HG02763 (cell line): ENCODE measurements around the gene TMEM108.

Experiments used
- ATAC-seq: cut with Tn5 transposase; IDR thresholded peaks from one replicate; pipeline ENCODE4 v1.9.1; 2021; ENCODE audit warnings: mild to moderate bottlenecking, moderate library complexity; ENCODE audit not compliant: unreplicated experiment

The TMEM108 gene

DNA sequence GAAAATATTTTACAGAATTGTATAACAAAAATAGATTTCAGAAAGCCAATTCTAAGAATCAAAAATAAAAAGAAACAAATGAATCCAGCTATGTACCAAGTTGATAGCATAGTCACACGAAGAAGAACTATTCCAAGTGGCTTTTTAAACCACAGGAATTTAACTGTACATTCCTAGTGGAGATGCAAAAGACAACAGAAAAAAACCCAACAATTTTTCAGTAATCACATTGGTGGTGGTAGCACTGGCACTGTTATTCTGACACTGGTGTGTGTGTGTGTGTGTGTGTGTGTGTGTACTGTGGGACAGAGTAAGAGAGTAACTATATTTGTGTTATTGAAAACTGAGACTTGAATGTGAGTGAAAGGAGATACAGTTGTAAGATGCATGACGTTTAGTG is 370.8 kb downstream of the TMEM108 start:
- ATAC-seq: no peak

DNA sequence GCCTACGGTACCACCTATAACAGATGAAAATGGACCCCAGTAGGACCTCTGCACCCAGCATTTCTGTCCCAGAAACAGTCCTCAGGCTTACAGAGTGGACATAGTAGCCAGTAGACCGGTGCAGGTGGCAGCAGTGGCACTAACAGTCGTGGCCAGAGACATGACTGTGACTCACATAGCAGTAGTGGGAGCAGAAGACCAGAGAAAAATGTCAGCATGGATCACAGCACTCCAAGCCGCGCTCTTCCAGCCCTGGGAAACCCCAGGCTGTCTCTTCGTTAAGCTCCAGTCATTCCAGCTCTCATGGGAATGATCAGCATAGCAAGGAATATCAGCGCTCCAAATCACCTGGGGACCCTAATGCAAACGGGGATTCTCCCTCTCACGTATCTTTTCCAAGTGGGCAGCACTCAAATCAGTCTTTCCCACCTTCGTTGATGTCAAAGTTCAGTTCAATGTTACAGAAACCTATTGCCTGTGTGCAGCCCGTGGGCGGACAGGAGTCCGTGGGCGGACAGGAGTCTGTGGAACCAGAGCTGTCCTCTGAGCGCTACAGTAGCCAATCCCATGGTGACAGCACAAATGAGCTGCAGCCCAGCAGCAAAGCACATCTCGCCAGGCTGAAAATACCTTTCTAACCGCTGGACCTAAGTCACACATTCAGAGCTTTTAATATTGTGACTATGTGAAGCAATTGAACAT is 372.2 kb downstream of the TMEM108 start:
- no peak for ATAC-seq

DNA sequence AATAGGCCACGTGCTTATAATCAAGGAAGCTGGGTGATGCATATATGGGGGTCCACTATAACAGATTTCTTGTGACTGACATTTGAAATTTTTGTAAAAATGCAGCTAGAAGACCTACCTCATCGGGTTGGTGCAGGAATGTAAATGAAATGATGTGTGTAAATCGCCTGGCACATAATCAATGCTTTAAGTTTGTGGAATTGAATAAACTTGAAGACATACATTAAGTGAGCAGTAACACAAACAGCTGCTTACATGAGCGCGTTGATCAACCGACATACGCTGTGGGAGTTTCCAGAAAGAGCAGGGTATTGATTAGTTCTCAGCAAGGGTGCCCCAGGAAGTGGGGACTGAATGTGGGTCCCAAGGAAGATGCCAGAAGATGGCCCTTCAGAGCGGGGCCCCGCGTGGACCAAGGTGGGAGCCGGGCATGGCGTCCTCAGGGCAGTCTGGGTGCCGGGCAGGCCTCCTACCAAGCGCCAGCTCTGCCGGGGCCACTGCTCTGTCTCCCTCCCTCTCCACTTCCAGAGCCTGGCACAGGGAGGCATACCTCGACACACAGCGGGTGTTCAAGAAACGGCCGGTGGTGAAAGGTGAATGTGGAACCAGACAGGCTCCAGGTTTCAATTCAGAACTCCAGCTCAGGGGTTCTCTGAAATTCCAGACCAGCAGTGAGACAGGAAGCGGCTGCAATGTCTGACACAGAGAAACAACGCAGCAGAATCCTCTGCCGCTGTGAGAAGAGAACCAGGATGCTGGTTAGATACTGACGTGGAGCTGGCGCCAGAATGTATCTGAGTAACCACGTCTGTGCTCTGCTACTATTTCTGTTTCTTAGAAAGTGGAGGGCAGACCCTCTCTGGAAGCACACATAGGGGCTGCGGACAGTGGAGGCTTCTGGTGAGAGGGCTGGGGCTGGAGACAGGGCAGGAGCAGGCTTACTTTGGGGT is 374.3 kb downstream of the TMEM108 start:
- no peak for ATAC-seq

DNA sequence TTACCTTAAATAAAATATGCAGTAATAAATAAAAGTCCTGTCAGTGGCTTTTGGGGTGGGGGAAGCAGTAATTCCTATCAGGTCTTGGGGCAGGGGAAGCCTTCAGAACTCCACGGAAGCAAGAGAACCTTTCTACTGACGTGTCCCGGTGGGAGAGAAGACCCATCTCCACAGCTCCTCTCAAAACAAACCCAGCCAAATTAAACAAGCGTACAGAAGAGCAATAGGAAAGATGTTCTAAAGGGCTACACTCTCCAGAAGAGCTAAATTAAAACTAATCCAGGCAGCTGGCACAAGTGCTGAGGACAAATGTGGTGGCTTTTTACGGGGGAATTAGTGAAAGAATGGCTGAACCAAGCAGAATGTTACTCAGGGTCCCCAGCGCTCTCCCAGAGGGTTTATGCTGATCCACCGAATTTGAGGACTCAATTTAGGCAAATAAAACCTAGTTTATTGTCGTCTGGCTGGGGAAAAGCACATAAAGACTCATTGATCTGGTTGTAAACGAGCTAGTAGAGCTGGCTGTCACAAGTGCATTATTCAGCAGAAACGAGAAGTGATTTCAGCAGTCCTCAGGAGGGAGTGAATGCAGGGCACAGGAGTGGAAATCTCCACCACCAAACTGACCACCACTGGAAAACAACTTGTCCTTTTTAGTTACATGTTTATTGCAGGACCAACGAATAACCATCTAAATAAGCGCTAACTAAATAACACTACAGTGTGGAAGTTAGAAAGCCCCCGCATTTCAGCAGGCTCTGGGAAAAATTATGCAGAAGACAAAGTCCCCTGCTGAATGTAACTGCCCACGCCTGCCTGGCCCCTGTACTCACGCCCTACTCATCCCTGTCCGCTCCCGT is 375.2 kb downstream of the TMEM108 start:
- ATAC-seq: no peak

DNA sequence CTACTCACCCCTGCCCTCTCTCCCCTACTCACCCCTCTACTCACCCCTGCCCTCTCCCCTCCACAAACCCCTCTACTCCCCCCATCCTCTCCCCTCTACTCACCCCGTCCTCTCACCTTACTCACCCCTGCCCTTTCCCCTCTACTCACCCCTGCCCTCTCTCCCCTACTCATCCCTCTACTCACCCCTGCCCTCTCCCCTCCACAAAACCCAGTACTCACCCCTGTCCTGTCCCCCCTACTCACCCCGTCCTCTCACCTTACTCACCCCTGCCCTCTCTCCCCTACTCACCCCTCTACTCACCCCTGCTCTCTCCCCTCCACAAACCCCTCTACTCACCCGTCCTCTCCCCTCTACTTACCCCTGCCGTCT is 375.8 kb downstream of the TMEM108 start:
- no peak for ATAC-seq

DNA sequence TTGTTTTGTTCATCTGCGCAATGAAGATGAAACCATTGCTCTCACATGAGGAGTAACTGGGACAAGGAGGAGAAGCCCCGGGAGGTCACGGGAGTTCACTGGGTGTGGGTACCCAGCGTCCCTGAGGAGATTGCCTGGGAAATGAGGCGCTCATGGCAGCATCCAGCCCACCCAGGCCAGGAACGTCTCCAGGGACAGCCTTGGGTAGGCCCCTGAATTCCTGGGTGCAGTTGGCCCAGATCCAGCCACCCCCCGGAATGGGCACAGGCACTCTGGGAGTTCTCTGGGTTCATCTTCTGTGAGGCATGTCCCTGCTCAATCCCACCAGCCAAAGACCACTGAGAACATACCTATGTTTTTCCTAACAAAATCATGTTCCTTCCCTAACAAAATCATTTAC is 380.2 kb downstream of the TMEM108 start:
- no peak for ATAC-seq

DNA sequence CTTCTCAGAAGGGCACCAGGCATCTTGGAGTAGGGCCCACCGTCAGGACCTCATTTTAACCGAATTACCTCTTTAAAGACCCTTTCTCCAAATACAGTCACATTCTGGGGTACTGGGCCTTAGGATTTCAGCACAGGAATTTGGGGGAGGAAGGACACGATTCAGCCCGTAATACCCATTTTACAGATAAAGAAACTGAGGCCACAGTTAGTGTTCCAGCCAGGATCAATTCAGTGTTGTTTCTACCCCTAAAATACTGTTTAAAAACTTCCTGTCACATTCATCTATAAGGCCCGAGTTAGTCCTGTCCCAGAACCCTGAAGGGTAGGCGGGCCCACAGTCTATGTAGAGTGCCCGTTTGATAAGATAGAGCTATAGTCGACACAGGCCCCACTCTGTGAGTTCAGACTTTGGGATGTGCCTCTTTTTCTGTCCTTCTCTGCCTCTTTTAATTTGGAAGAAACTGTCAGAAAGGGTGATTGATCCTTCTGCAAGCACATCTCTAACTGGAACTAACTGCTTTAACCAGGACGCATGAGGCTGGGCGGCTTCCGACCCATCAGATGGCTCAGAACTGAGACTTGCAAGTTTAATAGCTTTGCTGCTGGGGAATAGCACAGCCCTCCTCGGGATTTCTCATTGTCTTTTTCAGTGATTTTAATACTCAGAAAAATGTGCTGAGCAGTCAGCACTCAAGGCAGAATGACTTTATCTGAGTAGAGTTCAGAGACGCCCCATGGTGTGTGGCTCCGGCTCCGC is 381.1 kb downstream of the TMEM108 start:
- no peak for ATAC-seq

DNA sequence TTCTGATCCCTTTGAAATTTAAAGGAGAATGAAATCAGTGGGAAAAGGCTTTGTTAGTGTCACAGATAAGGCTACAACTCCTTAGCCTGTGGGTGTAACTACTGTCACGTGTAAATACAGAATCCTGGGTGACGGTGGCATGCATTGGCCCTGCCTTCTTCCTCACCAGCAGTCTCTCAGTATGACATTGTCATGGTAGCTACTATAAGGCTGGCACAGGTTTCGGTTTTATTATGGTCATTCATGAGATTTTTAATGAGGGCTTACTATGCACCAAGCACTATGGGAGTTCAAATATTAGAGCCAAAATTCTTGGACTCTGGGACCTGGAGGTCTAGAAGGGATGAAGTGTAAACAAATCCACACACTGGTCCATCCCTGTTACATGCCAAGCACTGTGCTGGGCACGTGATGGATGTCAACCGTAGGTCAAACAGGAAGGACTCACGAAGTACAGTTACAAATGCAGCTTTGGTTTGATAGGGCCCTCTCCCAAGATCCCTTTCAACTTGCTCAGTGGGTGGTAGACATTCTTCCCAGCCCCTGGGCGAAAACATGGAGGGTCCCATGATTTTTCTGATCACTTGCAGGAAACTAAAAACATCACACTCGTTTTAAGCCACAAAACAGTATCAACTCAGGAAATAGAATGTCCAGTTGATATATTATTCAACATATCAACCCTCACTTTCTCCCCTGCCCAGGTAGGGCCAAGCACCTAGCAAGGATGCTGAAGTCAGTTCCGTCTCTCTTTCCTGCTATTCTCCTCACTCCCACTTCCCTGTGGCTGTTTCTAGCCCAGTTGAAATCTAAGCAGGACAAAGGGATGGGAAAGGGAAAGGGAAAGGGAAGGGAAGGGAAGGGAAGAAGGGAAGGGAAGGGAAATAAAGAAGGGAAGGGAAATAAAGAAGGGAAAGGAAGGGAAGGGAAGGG is 387.0 kb downstream of the TMEM108 start:
- no peak for ATAC-seq

DNA sequence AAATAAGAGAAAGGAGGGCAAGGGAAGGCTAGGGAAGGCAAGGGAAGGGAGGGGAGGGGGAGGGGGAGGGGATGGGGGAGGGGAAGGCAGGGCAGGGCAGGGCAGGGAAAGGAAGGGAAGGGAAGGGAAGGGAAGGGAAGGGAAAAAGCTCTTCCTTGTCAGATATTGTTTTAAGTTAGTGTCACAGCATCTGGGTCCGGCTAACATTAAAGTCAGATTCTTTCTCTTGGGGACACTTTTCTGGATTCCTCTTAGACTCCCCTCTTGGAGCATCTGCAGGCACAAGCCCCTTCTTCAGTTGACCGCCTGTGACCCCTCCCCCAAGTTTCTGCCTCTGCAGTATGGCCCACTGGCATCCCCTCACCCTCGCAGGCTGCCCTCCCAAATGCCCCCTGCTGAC is 387.7 kb downstream of the TMEM108 start:
- no peak for ATAC-seq

DNA sequence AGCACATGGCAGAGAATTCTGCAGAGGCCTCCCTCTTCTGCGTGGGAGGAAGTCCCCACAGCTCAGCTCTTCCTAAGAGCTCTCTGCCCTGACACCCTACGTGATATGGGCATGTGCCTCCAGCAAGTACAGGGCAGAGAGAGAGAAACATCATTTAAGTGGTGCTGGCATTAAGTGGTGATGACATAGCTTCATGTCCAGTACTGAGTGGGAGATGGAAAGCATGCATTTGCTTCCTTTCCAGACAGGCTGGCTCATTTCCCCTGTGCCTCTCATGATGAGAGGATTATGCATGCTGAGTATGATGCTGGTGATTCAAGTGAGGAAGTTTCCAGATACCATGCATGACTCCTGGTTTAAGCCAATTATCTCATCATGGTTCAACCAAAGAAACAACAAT is 388.5 kb downstream of the TMEM108 start:
- no peak for ATAC-seq

DNA sequence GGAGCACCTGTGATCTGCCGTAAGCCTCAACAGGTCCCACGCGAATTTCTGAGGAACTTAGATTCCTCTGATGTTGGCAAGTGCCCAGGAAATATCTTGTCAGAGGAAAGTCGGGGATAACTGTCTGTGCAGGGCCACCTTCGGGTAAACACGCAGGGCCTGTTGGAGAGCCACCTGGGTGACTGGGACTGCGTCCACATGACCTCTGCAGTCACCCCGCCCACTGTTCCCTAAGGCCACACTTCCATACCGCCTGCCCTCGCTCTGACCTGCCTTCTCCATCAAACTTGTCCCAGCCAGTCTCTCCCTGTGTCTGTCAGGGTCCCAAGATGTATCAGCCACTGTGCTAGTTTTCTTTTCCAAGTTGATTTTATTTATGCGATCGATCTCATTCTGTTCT is 390.4 kb downstream of the TMEM108 start:
- ATAC-seq: no peak

DNA sequence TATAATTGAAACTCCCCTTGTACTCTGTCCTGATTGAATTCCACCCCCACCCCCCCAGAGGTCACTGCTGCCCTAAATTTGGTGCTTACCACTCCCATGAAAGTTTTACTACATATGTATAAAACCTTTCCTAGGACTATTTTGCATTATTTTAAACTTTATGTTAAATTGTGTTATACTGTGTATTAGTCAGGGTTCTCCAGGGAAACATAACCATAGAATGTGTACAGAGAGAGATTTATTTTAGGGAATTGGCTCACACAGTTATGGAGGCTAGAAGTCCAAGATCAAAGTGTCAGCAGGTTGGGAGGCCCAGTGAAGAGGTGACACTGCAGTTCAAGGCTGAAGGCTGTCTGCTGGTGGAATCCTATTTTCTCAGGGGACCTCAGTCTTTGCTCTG is 390.9 kb downstream of the TMEM108 start:
- ATAC-seq: no peak

DNA sequence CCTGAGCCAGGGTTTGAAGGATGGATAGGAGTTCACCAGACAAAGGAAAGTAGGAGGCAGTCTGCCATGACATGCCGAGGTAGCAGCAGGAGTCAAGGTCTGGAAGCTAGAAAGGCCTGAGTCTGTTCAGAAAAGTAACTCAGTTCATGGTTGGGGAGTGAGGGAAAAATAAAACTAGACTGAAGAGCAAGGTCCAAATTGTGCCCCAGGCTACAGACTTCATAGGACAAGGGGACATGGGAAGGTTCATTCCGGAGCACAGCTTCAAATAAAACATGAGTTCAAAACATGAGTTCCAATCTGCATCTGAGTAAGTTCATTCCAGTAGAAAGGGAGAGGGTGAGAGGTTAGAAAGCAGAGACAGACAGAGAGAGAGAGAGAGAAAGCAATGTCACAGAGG is 401.4 kb downstream of the TMEM108 start:
- ATAC-seq: no peak

DNA sequence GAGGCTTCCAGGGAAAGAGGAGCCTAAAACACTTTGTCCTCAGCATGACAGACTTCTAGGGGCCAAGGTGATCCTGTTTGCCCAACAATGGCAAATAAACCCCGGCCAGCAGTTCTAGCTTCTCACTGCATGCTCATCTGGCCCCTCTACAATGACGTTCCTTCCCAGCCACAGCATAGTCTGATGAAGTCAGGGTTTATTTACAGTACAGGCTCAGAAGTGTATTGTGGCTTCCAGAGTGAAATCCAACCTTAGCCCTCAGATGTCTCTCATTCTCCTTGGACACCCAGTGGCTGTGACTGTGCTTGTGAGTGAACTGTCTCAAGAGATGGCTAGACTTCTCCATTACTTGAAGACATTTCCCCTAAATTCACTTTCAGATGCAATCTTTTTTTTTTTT is 402.5 kb downstream of the TMEM108 start:
- no peak for ATAC-seq

DNA sequence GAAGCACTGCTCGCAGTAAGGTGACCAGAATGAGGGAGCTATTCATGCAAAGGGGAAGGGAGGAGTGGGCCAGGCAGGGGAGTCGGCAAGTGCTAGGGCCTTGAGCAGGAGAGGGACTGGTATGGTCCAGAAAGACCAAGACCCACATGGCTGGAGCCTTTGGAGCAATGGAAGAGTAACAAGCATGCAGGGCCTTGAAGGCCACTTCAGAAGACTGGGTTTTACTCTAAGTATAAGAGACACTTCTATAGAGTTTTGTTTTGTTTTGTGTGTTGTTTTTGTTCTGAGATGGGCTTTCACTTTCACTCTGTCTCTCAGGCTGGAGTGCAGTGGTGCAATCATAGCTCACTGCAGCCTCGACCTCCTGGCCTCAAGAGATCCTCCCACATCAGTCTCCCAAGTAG is 403.7 kb downstream of the TMEM108 start:
- peak; percentile 65 for ATAC-seq

DNA sequence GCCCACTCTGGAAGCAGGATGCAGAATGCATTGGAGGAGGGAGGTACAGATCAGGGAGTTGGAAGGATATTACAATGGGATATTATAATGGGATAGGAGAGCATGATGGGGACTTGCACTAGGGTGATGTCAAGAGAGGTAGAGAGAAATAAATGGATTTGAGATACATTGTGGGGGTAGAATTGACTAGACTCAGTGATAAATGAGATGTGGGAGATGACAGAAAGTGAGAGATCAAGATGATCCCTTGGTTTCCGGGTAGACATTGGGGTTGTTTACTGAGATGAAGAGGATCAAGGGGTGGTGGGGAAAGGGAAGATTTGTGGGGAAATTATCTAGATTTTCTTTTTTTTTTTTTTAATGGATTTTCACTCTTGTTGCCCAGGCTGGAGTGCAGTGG is 404.3 kb downstream of the TMEM108 start:
- ATAC-seq: no peak

DNA sequence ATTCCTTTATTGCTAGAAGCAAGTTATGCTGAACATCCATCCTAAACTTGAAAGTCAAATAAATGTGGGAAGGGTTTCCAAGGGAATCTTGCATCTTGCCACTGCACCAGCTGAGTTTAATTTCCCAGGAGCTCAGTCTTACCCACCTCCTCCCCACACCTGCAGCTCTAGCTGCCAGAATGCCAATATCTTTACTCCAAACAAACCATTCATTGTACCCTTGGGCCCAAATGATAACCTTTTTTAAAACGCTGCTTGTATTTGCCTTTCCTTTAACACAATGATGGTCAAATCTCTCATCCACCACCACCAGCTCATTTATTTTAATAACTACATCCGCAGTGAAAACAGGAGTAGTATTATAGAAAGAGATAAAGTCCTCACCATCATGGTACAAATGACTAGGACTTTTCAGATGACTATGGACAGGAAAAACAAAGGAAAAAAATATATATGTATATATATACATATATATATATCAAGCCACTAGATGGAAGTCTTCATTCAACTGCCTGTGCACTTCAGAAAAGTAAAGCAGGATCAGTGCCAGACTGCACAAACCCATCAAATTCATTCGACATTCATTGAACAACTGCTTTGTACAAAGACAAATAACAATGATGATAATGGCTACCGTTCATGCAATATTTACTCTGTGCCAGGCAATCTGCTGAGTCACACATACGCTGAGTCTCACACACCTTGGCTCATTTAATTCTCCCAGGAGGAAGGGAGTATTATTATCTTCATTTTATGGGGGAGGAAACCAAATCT is 405.6 kb downstream of the TMEM108 start:
- ATAC-seq: no peak

DNA sequence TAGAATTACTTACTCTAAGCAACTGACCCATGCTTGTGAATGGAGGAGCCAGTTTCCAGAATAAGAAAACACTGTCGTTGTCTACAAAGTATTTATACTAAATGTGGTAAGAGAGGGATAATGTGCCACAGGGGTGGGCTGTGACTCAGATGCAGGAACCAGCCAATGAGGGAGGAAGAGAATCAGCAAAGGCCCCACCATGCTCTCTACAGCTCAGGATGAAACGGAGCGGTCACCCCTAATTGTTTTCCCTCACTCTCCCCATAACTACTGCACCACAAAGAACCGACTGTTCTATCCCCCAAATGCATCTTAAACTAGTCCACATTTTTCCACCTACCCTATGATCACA is 406.2 kb downstream of the TMEM108 start:
- ATAC-seq: no peak

DNA sequence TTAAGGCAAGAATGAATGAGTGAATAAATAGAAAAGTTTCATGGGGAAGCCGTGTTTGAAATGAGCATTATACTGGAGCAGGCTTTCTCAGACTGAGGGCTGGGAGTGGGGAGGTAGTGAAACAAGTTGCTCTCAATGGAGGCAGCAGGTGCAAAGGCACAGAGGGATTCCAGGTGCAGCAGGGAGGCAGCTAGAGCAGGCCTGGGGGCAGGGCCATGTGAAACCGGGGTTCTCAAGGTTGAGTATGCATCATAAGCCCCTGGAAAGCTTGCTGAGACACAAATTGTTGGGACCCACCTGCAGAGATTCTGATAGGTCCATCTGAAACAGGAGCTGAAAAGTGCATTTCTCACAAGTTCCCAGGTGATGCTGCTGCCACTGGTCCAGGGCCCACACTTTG is 406.9 kb downstream of the TMEM108 start:
- no peak for ATAC-seq
